Mononuclear cell (primary cell): ENCODE measurements around the gene PRRC1. TPM values are rescaled to one million over a fixed set of nuclear protein-coding genes. Genes with fewer than 3 reads are reported as not detected.
"Not testable (repeated sequence)": the region's sequence is repeated elsewhere in the genome, so short reads cannot be mapped to it uniquely, and the experiment has no call there.

Experiments
- H3K27me3 ChIP-seq: 2 replicates; pipeline ENCODE4 v1.6.0; 2011; ENCODE audit warnings: low read length, control low read depth; ENCODE audit not compliant: insufficient read depth
- H3K4me1 ChIP-seq: 2 replicates; pipeline ENCODE4 v1.5.1; 2011; ENCODE audit warnings: mild to moderate bottlenecking, low read length, control low read depth; ENCODE audit not compliant: insufficient read depth
- H3K4me3 ChIP-seq: 2 replicates; pipeline ENCODE4 v1.5.1; 2011; ENCODE audit warnings: mild to moderate bottlenecking, low read length, moderate library complexity
- H3K9me3 ChIP-seq: 2 replicates; pipeline ENCODE4 v1.5.1; 2011; ENCODE audit warnings: low read depth, mild to moderate bottlenecking, control low read depth, low read length
- total RNA-seq: library from RNA; depleted of rRNA; stranded (reverse); fragments of >200 nt; gene quantifications from one replicate; pipeline ENCODE4 v1.2.3, GENCODE V29; 2012

PRRC1 gene
- total RNA-seq, 1 donor: 44.6 TPM

DNA sequence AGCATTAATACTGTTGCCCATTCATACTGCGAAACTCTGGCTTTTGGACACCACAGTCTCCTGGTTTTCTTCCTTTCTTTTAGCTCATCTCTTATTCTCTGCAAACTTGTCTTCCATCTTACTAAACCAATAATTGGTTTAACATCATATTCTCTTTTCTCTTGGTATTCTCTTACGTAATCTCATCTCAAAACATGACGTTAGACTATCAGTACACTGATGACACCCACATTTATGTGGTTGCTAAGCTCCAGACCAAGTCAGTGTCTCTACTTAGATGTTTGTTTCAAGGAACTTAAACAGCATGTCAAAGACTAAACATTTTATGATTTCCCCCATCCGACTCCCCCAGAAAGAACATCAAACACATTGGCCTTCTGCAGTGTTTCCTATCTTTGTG is 2.1 kb downstream of the PRRC1 start:
- no peaks in the 10 kb centered on the region for H3K27me3 ChIP-seq
- H3K4me3 ChIP-seq: no peak overlapping the region
- H3K9me3 ChIP-seq: peaks cover 9% of the 10 kb centered on the region
- H3K4me1 ChIP-seq: peaks cover 19% of the 10 kb centered on the region

DNA sequence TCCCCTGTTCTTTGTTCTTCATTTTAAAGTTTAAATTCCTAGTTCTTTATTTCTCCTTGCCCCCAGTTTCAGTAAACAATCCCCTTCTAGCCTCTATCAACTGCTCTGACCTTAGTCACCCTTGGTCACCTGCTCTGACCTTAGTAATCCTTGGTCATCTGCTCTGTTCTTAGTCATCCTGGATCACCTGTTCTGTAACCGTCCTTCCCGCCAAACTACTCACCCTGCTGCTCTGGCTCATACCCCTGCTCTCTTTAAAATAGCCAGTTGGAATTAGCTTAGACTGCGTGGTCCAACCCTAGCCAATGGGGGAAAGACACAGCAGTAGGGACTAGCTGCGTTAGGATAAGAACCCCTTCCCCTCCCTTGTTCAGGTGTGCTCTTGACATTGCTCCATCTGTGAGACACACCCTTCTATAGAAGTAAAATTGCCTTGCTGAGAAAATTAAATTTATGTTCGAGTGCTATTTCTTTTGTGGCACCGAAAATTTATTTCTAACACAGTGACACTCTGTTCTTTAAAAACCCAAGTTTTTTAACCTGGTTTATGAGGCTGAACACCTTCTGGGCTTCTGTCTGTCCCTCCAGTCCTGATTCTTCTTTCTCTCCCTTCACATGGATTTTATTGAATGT is 3.8 kb downstream of the PRRC1 start:
- Histone ChIP-seq H3K4me3 (no peak overlapping the region), H3K9me3 (peaks cover 9% of the 10 kb centered on the region), H3K4me1 (peaks cover 19% of the 10 kb centered on the region), H3K27me3 (no peaks in the 10 kb centered on the region)

DNA sequence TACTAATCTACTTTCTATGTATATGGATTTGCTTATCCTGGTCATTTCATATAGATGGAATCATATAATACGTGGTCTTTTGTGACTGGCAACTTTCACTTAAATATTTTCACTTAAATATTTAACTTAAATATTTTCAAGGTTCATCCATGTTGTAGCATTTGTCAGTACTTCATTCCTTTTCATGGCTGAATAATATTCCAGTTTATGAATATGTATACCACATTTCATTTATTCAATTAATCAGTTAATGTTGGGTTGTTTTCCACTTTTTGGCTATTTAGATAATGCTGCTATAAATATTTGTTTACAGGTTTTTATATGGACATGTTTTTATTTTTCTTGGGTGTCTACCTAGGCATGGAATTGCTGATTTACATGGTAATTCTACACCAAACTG is 7.7 kb downstream of the PRRC1 start:
- no peaks in the 10 kb centered on the region for H3K27me3 ChIP-seq
- no peak overlapping the region for H3K4me3 ChIP-seq
- no peaks in the 10 kb centered on the region for H3K4me1 ChIP-seq
- peaks cover 9% of the 10 kb centered on the region for H3K9me3 ChIP-seq

DNA sequence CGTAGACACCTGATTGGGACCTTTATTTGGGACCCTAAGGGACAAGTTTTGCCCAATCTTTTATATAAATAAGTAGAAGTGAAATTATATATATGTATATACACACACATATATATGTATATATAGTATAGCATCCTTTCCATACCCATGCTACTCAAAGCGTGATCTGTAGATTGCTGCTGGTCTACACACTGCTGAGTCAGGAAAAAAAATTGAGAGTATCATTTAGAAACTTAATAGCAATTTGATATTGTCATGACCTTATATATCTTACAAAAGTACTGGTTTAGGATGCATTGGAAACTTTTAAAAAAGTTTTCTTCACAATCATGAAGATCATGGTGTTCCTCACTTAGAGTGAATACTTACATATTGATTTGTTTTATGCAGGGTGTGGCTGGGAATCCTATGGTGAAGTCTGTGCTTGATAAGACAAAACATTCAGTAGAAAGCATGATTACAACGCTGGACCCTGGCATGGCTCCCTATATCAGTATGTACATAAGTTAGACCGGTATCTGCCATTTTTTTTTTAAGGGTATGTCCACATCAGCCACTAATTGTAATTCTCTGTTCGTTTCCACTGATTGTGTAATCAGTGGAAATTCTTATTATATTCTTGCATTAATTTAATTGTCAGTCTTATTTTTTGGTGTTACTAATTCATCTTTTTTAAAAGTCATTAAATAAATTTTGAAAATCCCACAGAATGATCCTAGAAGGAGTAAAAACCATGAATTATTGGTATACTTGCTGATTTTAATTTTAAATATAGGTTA is 12.7 kb downstream of the PRRC1 start:
- Histone ChIP-seq H3K27me3 (no peaks in the 10 kb centered on the region), H3K4me1 (no peaks in the 10 kb centered on the region), H3K9me3 (no peaks in the 10 kb centered on the region), H3K4me3 (no peak overlapping the region)

DNA sequence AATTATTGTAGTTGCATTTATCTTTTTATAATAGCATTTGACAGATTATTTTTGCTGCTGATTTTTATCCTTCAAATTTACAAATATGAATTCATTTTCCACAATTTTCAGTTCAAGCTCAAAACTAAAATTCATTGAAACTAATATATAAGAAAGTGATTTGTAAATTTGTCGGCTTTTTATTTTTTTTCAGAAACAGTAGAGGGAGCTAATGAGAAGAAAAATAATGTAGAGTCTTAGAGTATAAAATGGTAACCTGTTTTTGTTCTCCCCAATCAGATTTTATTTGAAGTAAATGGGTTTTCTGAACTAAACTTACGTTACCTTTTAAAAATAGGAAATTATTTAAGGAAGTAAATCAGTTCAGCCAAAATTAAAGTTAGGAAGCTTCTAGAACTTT is 19.2 kb downstream of the PRRC1 start:
- H3K4me3 ChIP-seq: no peak overlapping the region
- H3K4me1 ChIP-seq: no peaks in the 10 kb centered on the region
- H3K9me3 ChIP-seq: no peaks in the 10 kb centered on the region
- no peaks in the 10 kb centered on the region for H3K27me3 ChIP-seq

DNA sequence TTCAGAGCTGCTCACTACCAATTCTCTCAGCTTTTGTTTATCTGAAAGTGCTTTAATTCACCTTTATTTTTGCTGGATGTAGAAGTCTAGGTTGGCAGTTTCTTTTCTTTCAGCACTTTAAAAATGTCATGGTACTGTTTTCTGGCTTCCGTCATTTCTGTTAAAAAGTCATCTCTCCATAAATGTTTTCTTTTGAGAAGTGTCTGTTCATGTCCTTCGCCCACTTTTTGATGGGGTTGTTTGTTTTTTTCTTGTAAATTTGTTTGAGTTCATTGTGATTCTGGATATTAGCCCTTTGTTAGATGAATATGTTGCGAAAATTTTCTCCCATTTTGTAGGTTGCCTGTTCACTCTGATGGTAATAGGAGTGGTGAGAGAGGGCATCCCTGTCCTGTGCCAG is 23.1 kb downstream of the PRRC1 start:
- H3K4me3 ChIP-seq, H3K27me3 ChIP-seq, H3K9me3 ChIP-seq, H3K4me1 ChIP-seq: not testable (repeated sequence)

DNA sequence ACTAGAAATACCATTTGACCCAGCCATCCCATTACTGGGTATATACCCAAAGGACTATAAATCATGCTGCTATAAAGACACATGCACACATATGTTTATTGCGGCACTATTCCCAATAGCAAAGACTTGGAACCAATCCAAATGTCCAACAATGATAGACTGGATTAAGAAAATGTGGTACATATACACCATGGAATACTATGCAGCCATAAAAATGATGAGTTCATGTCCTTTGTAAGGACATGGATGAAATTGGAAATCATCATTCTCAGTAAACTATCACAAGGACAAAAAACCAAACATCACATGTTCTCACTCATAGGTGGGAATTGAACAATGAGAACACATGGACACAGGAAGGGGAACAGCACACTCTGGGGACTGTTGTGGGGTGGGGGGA is 27.8 kb downstream of the PRRC1 start:
- H3K4me3 ChIP-seq, H3K27me3 ChIP-seq, H3K9me3 ChIP-seq, H3K4me1 ChIP-seq: not testable (repeated sequence)

DNA sequence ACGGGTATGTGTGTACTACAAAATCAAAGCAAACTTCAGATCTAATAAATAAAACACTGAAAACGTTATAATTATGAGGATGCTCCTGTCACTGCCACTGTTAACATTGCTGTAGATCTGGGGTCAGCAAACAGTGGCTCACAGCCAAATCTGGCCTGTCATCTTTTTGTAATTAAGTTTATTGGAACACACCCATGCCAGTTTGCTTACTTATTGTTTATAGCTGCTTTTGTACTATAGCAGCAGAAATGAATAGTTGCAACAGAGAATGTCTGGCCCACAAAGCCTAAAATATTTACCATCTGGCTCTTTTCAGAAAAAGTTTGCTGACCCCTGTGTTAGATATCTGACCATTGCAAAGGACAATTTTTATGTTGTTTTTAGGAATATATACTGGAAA is 32.1 kb downstream of the PRRC1 start:
- Histone ChIP-seq H3K27me3 (no peaks in the 10 kb centered on the region), H3K9me3 (no peaks in the 10 kb centered on the region), H3K4me1 (no peaks in the 10 kb centered on the region), H3K4me3 (no peak overlapping the region)

DNA sequence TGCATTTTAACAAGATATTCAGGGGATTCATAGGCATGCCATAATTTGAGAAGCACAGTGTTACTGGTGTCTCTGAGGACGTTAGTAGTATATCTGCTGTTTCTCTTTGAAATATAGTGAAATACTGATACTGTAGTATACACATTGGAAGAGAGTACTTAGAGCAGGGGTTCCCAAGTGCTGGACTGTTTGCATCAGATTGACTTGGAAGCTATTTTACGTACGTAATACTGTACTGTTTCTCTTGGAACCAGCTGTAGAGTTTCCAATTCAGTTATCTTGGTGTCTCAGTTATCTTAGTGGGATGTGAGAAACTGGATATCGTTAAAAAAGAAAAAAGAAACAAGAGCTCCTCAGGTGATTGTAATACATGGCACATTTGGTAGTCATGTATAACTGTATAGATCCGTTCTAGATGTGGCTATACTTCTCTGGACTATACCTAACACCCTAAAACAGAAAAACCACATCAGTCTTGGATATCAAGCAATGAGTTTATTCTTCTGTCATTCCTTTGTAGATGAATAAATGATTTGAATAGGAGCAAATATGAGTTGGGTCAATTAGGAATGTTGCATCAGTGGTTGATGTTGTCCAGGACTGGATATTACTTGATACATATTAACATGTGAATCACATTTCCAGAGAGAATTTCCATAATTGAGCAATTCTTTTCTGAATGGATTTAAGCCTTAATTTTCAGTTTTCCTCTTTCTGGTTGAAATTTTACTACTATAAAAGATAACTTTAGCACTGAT is 33.4 kb downstream of the PRRC1 start:
- Histone ChIP-seq H3K4me1 (no peaks in the 10 kb centered on the region), H3K9me3 (no peaks in the 10 kb centered on the region), H3K4me3 (no peak overlapping the region), H3K27me3 (no peaks in the 10 kb centered on the region)

DNA sequence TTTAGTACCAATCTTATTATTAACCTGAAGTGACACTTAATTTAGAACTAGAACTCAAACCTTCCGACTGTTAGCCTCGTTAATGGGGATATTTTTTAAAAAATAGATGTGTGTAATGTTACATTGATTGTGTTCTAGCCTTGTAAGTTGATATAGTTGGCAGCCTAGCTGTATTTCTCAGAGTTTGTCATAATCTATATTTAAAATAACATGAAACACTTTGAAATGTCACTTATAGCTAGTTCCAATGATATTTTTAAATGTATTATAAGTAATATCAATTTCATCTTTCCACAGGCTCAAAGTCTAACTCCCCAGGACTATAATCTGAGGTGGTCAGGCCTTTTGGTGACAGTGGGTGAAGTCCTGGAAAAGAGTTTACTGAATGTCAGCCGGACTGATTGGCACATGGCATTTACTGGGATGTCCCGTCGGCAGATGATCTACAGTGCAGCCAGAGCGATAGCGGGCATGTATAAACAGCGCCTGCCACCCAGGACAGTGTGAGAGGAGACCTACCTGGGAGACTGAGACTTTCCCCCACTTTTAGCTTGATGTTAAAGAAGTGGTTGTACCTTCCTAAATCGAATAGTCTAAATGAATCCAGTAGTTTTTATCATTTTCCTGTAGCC is 34.1 kb downstream of the PRRC1 start:
- H3K4me1 ChIP-seq: no peaks in the 10 kb centered on the region
- H3K4me3 ChIP-seq: no peak overlapping the region
- H3K9me3 ChIP-seq: no peaks in the 10 kb centered on the region
- no peaks in the 10 kb centered on the region for H3K27me3 ChIP-seq

DNA sequence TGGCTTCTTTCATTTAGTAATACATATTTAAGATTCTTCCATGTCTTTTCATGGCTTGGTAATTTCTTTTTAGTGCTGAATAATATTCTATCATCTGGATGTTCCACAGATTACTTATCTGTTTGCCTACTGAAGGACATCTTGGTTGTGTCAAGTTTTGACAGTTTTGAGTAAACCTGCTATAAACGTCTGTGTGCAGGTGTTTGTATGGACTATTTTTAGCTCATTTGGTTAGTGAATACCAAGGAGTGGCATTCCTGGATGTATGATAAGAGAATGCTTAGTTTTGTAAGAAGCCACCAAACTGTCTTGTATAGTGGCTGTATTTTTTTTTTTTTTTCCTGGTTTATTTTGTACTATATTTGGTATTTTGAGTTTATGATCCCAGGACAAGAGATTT is 38.4 kb downstream of the PRRC1 start:
- H3K9me3 ChIP-seq: no peaks in the 10 kb centered on the region
- H3K27me3 ChIP-seq: no peaks in the 10 kb centered on the region
- H3K4me3 ChIP-seq: no peak overlapping the region
- no peaks in the 10 kb centered on the region for H3K4me1 ChIP-seq

DNA sequence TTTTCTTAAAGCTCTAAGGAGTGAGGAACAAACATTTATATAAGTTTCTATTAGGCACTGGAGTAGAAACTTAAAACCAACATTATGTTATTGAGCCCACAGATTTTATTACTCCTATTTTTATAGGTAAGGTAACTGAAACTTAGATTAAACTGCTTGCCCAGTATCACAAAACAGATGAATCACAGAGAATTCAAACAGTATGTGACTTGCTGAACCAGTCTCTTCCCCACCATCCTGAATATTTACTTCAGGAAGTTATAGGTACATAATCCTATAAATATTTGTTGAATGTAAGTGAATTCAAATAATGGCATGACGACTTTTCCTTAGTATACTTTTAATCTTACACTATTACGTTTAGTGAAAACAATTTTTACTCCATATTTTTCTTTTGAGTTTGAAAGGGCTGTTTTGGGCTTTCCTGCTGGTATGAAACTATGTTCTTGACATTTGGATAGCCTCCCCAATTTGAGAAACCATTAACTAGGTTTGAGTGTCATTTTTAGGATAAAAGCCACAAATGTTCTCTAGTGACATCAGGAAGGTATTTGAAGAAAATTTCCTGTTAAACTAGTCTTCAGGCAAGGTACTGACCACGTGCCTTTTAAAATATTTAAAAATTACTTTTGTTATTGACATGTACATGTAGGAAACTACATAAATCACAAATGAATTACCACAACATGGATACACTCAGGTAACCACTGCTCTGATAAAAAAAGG is 39.3 kb downstream of the PRRC1 start:
- Histone ChIP-seq H3K4me3 (no peak overlapping the region), H3K27me3 (no peaks in the 10 kb centered on the region), H3K9me3 (no peaks in the 10 kb centered on the region), H3K4me1 (no peaks in the 10 kb centered on the region)

DNA sequence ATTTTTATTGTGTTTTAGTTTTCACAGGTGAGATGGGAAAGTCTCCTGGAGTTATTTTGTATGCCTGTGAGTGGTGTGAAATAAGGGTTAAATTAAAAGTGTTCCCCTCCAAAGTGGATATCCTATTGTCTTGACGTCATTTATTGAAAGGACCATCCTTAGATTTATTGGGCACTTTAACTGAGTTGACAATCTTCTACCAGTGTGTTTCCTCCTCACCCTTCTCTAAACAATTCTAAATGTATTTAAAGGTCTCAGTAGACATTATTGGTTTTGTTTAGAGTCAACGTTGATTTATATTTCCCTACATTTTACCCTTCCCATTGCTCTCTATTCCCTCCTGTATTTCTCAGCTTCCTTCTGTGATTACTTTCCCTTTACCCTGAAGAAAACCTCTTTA is 40.8 kb downstream of the PRRC1 start:
- Histone ChIP-seq H3K4me3 (no peak overlapping the region), H3K9me3 (no peaks in the 10 kb centered on the region), H3K4me1 (no peaks in the 10 kb centered on the region), H3K27me3 (no peaks in the 10 kb centered on the region)

DNA sequence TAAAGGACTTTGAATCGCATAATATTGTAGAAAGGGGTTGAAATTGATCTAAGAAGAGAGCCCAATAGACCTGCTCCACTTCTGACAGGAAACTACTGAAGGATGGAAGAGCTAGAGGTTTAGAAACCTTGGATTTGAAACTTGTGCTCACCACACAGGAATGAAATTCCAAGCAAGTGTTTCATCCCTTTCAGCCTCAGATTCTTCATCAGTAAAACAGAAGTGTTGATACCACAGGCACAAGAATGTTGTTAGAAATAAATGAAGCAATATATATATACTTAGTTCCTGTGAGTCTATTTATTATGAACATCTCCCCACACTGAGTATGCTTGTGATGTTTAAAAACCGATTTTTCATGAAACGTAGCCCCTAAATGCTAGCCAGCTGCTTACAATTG is 43.8 kb downstream of the PRRC1 start:
- H3K9me3 ChIP-seq: no peaks in the 10 kb centered on the region
- no peaks in the 10 kb centered on the region for H3K4me1 ChIP-seq
- no peak overlapping the region for H3K4me3 ChIP-seq

DNA sequence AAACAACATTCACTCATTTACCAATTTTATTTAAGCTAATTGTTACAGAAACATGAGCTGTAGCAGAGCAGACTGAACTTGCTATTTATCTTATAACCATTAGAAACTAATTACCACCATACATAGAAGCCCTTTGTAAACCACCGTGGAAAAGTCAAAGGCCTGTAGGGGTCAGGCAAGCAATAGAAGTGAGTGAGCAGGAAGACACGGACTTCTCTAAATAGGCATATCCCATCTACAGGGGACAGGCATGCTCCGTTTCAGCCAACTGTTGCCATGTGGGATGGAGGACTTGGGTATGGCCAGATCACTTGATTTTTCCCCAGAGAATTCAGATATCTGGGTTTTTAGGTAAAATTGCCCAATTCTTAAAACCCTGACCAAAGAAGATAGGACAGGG is 44.8 kb downstream of the PRRC1 start:
- peaks cover 5% of the 10 kb centered on the region for H3K4me1 ChIP-seq
- no peaks in the 10 kb centered on the region for H3K9me3 ChIP-seq
- no peak overlapping the region for H3K4me3 ChIP-seq
- no peaks in the 10 kb centered on the region for H3K27me3 ChIP-seq

More for the DNA sequence above, 43.8 kb downstream of the PRRC1 start:
- no peaks in the 10 kb centered on the region for H3K27me3 ChIP-seq
